Uterus (tissue), 4 donors: ENCODE data around the gene FAM117A. TPM values are rescaled to one million over a fixed set of nuclear protein-coding genes. Genes with fewer than 3 reads are reported as not detected.
A peak's percentile ranks its signal among the peaks of the same experiment; 100 is the strongest.

ENCODE experiments used
- DNase-seq, 2 donors: peaks; one replicate each; pipeline ENCODE4 v3.0.0-alpha.2; 2019 to 2020
- H3K27ac ChIP-seq, 2 donors: fragments of 200-600 bp; sonication (generic); 1 replicate in 1 of 2; 2 replicates in 1 of 2; pipeline ENCODE4 v1.5.1; 2016 to 2018
- H3K27me3 ChIP-seq, 2 donors: fragments of 200-600 bp; sonication (generic); one replicate each; pipeline ENCODE4 v1.5.1; 2018 to 2019; ENCODE audit warnings: control low read depth in 1 of 2
- H3K36me3 ChIP-seq, 2 donors: fragments of 200-600 bp; sonication (generic); one replicate each; pipeline ENCODE4 v1.5.1; 2019; ENCODE audit warnings: control low read depth in 1 of 2
- H3K4me1 ChIP-seq, 2 donors: fragments of 200-600 bp; sonication (generic); one replicate each; pipeline ENCODE4 v1.5.1; 2018 to 2019; ENCODE audit warnings: control low read depth in 1 of 2
- H3K4me3 ChIP-seq, 2 donors: fragments of 200-600 bp; sonication (generic); 1 replicate in 1 of 2; 2 replicates in 1 of 2; pipeline ENCODE4 v1.5.1; 2018 to 2019; ENCODE audit warnings: mild to moderate bottlenecking in 1 of 2
- H3K9me3 ChIP-seq, 2 donors: fragments of 200-600 bp; sonication (generic); one replicate each; pipeline ENCODE4 v1.5.1; 2019; ENCODE audit warnings: control low read depth in 1 of 2
- POLR2A ChIP-seq, 2 donors: fragments of 450-650 bp; IDR thresholded peaks; one replicate each; pipeline ENCODE4 v1.6.1; 2016; ENCODE audit warnings: antibody characterized with exemption in 2 of 2, mild to moderate bottlenecking in 1 of 2, moderate library complexity in 1 of 2
- intact Hi-C: fragments of 100-400 bp; cut with DNase I; formaldehyde crosslinking; loops from one replicate; pipeline ENCODE4 v1.15.1; 2023; ENCODE audit warnings: low total_unique reads
- total RNA-seq, 4 donors: library from RNA; depleted of rRNA in 3 of 4; stranded (reverse); fragments of >200 nt in 3 of 4; gene quantifications; one replicate each; pipeline versions ENCODE4 v1.1.0 to v1.2.4, GENCODE V29; 2014 to 2023
- TF ChIP-seq, protein P1 (sequence below), 4 experiments: fragments of 200-600 bp in 2 of 4; fragments of 450-650 bp in 2 of 4; sonication (generic) in 2 of 4; IDR thresholded peaks; one replicate each; pipeline ENCODE4 v1.5.1; 2016 to 2019; ENCODE audit warnings: antibody characterized with exemption in 4 of 4, mild to moderate bottlenecking in 2 of 4, moderate library complexity in 1 of 4
- donor health status: DM: yes; HTN: yes; CAD: no.

Gene FAM117A
- total RNA-seq, 4 donors from 2014 or later, result 2.6 to 40.2 (median 19.5) TPM

DNA sequence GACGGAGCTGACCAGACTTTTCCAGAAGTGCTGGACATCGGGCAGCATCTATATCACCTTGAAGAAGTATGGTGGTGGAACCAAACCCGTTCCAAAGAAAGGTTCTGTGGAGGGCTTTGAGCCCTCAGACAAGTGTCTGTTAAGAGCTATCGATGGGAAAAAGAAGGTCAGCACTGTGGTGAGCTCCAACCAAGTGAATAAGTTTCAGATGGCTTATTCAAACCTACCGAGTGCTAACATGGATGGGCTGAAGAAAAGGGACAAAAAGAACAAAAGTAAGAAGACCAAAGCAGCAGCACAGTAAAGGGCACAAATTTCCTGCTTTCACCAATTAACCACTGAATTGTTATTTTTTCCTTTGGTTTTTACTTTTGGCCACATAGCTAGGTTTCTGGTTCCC lies 31.4 kb upstream of the FAM117A start:
- Histone ChIP-seq H3K9me3 (no peaks in the 10 kb centered on the region), H3K4me3 (no peak overlapping the region), H3K36me3 (no peaks in the 10 kb centered on the region), H3K4me1 (peaks cover 1 to 5% of the 10 kb centered on the region in 2 donors), H3K27me3 (no peaks in the 10 kb centered on the region), H3K27ac (no peak overlapping the region)
- no peak for DNase-seq
- TF ChIP-seq, protein P1, sequence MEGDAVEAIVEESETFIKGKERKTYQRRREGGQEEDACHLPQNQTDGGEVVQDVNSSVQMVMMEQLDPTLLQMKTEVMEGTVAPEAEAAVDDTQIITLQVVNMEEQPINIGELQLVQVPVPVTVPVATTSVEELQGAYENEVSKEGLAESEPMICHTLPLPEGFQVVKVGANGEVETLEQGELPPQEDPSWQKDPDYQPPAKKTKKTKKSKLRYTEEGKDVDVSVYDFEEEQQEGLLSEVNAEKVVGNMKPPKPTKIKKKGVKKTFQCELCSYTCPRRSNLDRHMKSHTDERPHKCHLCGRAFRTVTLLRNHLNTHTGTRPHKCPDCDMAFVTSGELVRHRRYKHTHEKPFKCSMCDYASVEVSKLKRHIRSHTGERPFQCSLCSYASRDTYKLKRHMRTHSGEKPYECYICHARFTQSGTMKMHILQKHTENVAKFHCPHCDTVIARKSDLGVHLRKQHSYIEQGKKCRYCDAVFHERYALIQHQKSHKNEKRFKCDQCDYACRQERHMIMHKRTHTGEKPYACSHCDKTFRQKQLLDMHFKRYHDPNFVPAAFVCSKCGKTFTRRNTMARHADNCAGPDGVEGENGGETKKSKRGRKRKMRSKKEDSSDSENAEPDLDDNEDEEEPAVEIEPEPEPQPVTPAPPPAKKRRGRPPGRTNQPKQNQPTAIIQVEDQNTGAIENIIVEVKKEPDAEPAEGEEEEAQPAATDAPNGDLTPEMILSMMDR (IDR thresholded peaks at IDR 0.05), result no peak
- TF ChIP-seq POLR2A (IDR thresholded peaks at IDR 0.05), result no peak
- intact Hi-C loops, result no loop called here

DNA sequence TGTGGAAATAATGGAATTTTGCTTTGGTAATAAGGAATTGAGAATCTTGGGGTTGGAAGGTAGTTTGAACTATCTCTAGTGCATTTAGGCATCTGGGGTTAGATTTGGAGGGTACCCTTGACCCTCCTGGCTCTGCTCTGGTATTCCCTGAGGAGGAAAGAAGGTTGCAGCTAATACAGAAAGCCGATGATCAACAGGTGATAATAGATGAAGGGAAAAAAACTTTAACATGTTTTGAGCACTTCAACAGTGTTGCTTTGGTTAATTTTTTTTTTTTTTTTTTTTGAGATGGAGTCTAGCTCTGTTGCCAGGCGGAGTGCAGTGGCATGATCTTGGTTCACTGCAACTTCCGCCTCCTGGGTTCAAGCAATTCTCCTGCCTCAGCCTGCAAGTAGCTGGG lies 29.4 kb upstream of the FAM117A start:
- TF ChIP-seq, protein P1 (IDR thresholded peaks at IDR 0.05), result no peak
- no peak for TF ChIP-seq POLR2A (IDR thresholded peaks at IDR 0.05)
- Histone ChIP-seq H3K36me3 (no peaks in the 10 kb centered on the region), H3K27ac (no peak overlapping the region), H3K27me3 (no peaks in the 10 kb centered on the region), H3K4me3 (no peak overlapping the region), H3K9me3 (no peaks in the 10 kb centered on the region), H3K4me1 (peaks cover 5 to 10% of the 10 kb centered on the region in 2 donors)
- no peak for DNase-seq
- intact Hi-C loops, result no loop called here

DNA sequence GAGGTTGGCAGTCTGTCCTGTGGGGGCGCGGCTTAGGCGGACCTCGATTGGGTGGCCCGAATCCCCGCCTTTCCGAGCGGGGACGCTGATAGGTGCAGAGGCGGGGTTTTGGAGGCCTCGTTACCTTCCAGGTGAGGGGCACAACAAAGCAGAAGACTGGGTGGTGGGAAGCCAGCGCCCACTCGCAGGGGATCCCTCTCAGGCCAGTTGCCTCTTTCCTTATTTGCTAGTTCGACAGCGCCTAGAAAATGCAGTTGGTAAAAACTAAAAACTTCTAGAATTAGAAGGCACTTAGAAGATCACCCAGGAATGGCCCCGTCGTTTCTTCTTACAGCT lies 25.3 kb upstream of the FAM117A start:
- H3K27ac ChIP-seq, result peak overlapping the region; percentile 100

DNA sequence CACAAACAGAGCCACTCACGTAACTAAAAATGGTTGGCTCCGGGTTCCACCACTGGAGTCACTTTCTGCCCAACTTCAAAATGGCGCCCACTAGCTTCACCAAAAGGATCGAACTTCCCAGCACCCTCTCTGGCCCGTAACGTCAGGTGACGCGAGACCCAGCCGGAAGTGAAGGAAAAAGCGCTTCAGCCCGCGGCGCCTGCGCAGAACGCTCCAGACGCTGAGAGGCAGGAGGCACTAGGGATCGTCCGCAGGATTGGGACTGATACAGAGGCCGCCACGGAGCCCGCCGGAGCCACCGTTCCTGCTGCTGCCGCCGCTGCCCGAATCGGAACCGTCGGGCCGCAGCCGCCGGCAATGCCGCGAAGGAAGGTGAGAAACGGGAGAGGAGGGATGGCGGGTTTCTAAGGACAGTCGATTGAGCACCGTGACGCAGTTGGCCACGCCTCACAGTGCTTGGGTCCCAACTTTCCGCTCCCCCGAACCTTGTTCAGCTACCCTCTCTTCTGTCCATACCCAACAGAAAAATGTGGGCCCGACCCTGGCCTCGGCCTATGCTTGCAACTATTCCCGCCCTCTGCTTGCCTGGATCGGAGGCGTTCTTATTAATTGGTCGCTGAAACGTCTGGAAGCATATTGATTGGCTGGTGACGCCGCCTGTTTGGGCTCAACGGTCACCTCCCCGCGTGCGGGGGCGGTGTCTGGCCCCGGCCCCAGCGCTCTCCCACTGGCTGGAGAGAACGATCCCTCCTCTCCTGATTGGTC lies 24.7 kb upstream of the FAM117A start, which contains the start of gene KAT7:
Gene KAT7, plus strand, starts transcription at position 204 of the 765 bp plus-strand sequence. Its CDS starts 154 bp downstream, at position 358.
- Histone ChIP-seq H3K4me3 (peak within 1 kb of the TSS; percentile 99 to 100), H3K27me3 (no peaks in the 10 kb centered on the region), H3K27ac (peak within 1 kb of the TSS; percentile 100), H3K4me1 (peaks cover 5 to 12% of the 10 kb centered on the region in 2 donors), H3K9me3 (no peaks in the 10 kb centered on the region), H3K36me3 (no peaks in the 10 kb centered on the region)
- intact Hi-C loops, result no loop called here
- peak; percentile 99 for DNase-seq
- peak; percentile 59 to 94 for TF ChIP-seq POLR2A (IDR thresholded peaks at IDR 0.05)
- TF ChIP-seq, protein P1 (IDR thresholded peaks at IDR 0.05), result peak in 2 of 4 experiments; percentile 26 to 46

More for the DNA sequence above, 25.3 kb upstream of the FAM117A start:
- Histone ChIP-seq H3K27me3 (no peaks in the 10 kb centered on the region), H3K4me3 (peak overlapping the region; percentile 99 to 100), H3K36me3 (no peaks in the 10 kb centered on the region), H3K4me1 (peaks cover 5 to 10% of the 10 kb centered on the region in 2 donors), H3K9me3 (no peaks in the 10 kb centered on the region)
- TF ChIP-seq, protein P1 (IDR thresholded peaks at IDR 0.05), result no peak
- no peak for TF ChIP-seq POLR2A (IDR thresholded peaks at IDR 0.05)
- intact Hi-C loops, result no loop called here
- no peak for DNase-seq

DNA sequence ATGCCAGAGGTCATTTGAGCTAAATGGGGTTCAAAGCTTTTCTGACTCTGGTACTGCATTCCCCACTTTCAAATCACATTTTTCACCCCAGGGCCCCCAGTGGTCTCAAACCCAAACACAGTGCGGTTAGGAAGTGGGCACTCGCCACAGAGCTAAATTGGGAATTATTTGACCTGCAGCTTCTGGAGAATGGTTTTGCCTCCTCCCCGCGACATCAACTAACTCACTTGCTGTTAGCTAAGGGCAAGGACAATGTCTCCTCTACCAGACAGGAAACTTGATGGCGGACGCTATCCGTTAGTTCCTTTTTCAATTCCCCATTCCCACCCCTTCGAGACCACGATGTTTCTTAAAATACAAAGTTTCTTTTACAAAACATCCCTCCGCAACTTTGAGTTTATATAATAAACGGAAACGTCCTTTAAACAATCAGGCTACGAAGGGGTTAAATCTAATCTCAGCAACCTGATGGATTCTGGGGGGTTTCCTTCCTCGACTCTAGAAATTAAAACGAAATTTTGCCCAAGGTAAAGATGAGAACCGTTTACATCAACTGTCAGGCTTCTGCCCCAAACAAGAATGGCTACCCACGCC lies 24.1 kb upstream of the FAM117A start:
- H3K9me3 ChIP-seq, result no peaks in the 10 kb centered on the region
- no peak for TF ChIP-seq POLR2A (IDR thresholded peaks at IDR 0.05)
- TF ChIP-seq, protein P1 (IDR thresholded peaks at IDR 0.05), result no peak
- H3K36me3 ChIP-seq, result no peaks in the 10 kb centered on the region
- DNase-seq, result no peak
- H3K4me3 ChIP-seq, result peak overlapping the region; percentile 99 to 100
- H3K4me1 ChIP-seq, result peaks cover 5 to 17% of the 10 kb centered on the region in 2 donors
- peak overlapping the region; percentile 100 for H3K27ac ChIP-seq
- intact Hi-C loops, result no loop called here
- H3K27me3 ChIP-seq, result no peaks in the 10 kb centered on the region
